Adrenal gland (tissue), 5 donors: ENCODE measurements around the gene TAF1C.

Experiments
- CTCF ChIP-seq, 6 experiments: fragments of 450-650 bp in 4 of 6; fragments of 200-600 bp in 2 of 6; sonication (generic) in 1 of 6; IDR thresholded peaks; 1 replicate in 5 of 6; 2 replicates in 1 of 6; pipeline versions ENCODE4 v1.5.1 to v1.8.0; 2016 to 2021; ENCODE audit warnings: antibody characterized with exemption in 6 of 6, mild to moderate bottlenecking in 2 of 6, moderate library complexity in 1 of 6
- POLR2A ChIP-seq, 2 donors: fragments of 450-650 bp; IDR thresholded peaks; one replicate each; pipeline ENCODE4 v1.6.1; 2017; ENCODE audit warnings: antibody characterized with exemption in 2 of 2, mild to moderate bottlenecking in 2 of 2, moderate library complexity in 1 of 2
- donor health status: DM: no; HTN: no; CAD: no.

- TF ChIP-seq CTCF (IDR thresholded peaks at IDR 0.05) = no peak
- TF ChIP-seq POLR2A (IDR thresholded peaks at IDR 0.05) = no peak
Observed at GRCh38 chr16:84224554-84224953, 37.7 kb upstream of the TAF1C start.
